A549 (cell line): Measurements from ENCODE around the gene GPR15. TPM values are rescaled to one million over a fixed set of nuclear protein-coding genes. Genes with fewer than 3 reads are reported as not detected.
A peak's percentile ranks its signal among the peaks of the same experiment; 100 is the strongest.

Experiments used
- ATAC-seq, 2 experiments: fragments of 200-7000 bp in 1 of 2; fragments of >200 bp in 1 of 2; cut with Nextera tagmentation in 1 of 2; cut with Tn5 transposase in 1 of 2; 3 replicates each; pipeline versions ENCODE4 v1.8.0 to v1.9.1; 2018 to 2020; ENCODE audit warnings: mild to moderate bottlenecking in 1 of 2, moderate library complexity in 1 of 2
- CTCF ChIA-PET: fragments of 300-600 bp; sonication (Branson Sonifier 250); formaldehyde crosslinking; extraction: SDS; loops from one replicate; lab custom pipeline; 2021; ENCODE audit warnings: antibody characterized with exemption, inconsistent platforms; lab: Yijun Ruan, JAX
- POLR2A ChIA-PET: fragments of 350-600 bp; formaldehyde crosslinking; extraction: SDS; loops from one replicate; lab custom pipeline; 2021; ENCODE audit warnings: antibody characterized with exemption, inconsistent platforms; lab: Yijun Ruan, JAX
- DNase-seq, 2 experiments: peaks; one replicate each; pipeline versions ENCODE4 v3.0.0 to v3.0.0-alpha.2; 2011 to 2016; ENCODE audit warnings: low read depth in 1 of 2, low spot score in 1 of 2
- FAIRE-seq: peaks from 2 replicates; lab custom pipeline; 2011; peaks lifted over from hg19 to GRCh38; lab: Jason Lieb, UNC
- H3K27ac ChIP-seq, 2 experiments: fragments of >200 bp; sonication (Bioruptor Twin); formaldehyde crosslinking; 3 replicates each; pipeline ENCODE4 v1.5.1; 2016 to 2017
- H3K4me1 ChIP-seq: fragments of >200 bp; sonication (Bioruptor Twin); formaldehyde crosslinking; 3 replicates; pipeline ENCODE4 v1.6.1; 2016
- H3K4me2 ChIP-seq: fragments of >200 bp; sonication (Bioruptor Twin); formaldehyde crosslinking; 3 replicates; pipeline ENCODE4 v1.6.1; 2016
- H3K4me3 ChIP-seq: fragments of >200 bp; sonication (Bioruptor Twin); formaldehyde crosslinking; 3 replicates; pipeline ENCODE4 v1.5.1; 2016
- H3K9me3 ChIP-seq: fragments of >200 bp; sonication (Bioruptor Twin); formaldehyde crosslinking; 3 replicates; pipeline ENCODE4 v1.6.1; 2016
- CHD2 ChIP-seq: fragments of 150-350 bp; IDR thresholded peaks from 2 replicates; pipeline ENCODE4 v1.6.1; 2014; ENCODE audit warnings: low read length; ENCODE audit not compliant: partially characterized antibody
- ESRRA ChIP-seq: fragments of 150-350 bp; IDR thresholded peaks from 2 replicates; pipeline ENCODE4 v1.6.1; 2014; ENCODE audit warnings: mild to moderate bottlenecking, low read length, borderline replicate concordance
- FOSB ChIP-seq: fragments of 250-450 bp; sonication (Bioruptor Pico); IDR thresholded peaks from 2 replicates; pipeline ENCODE4 v1.5.0; 2020; ENCODE audit warnings: mild to moderate bottlenecking, moderate library complexity
- HDAC2 ChIP-seq: fragments of 200-600 bp; sonication (generic); IDR thresholded peaks from 2 replicates; pipeline ENCODE4 v1.6.1; 2016
- HOXA7 ChIP-seq: fragments of 250-450 bp; sonication (Bioruptor Pico); IDR thresholded peaks from 2 replicates; pipeline ENCODE4 v1.5.0; 2020; ENCODE audit warnings: mild to moderate bottlenecking, moderate library complexity
- HOXB5 ChIP-seq: fragments of 250-450 bp; sonication (Bioruptor Pico); IDR thresholded peaks from 2 replicates; pipeline ENCODE4 v1.5.0; 2020; ENCODE audit warnings: mild to moderate bottlenecking, moderate library complexity
- JUNB ChIP-seq: fragments of >200 bp; sonication (Bioruptor Twin); formaldehyde crosslinking; IDR thresholded peaks from 2 replicates; pipeline ENCODE4 v1.6.1; 2016
- KDM1A ChIP-seq: fragments of 200-600 bp; sonication (generic); IDR thresholded peaks from 2 replicates; pipeline ENCODE4 v1.6.1; 2016; ENCODE audit warnings: low read depth, mild to moderate bottlenecking
- MAFK ChIP-seq: fragments of 450-650 bp; IDR thresholded peaks from 2 replicates; pipeline ENCODE4 v1.6.1; 2014; ENCODE audit not compliant: partially characterized antibody
- MAZ ChIP-seq: fragments of 150-350 bp; IDR thresholded peaks from 2 replicates; pipeline ENCODE4 v1.6.1; 2014; ENCODE audit warnings: antibody characterized with exemption, low read depth, low read length, borderline replicate concordance
- MYC ChIP-seq: IDR thresholded peaks from 2 replicates; pipeline ENCODE4 v1.6.1; 2012; ENCODE audit warnings: mild to moderate bottlenecking, inconsistent platforms, low read length, improper control_type of control experiment, borderline replicate concordance
- NPAS2 ChIP-seq: fragments of 250-450 bp; sonication (Bioruptor Pico); IDR thresholded peaks from 2 replicates; pipeline ENCODE4 v1.8.0; 2022; ENCODE audit warnings: mild to moderate bottlenecking, moderate library complexity, borderline replicate concordance
- NR3C1 ChIP-seq: fragments of >200 bp; sonication (Bioruptor Twin); formaldehyde crosslinking; IDR thresholded peaks from 3 replicates; pipeline ENCODE4 v1.6.1; 2017
- POLR2AphosphoS2 ChIP-seq: conservative IDR thresholded peaks from 2 replicates; pipeline ENCODE4 v1.6.1; 2012; ENCODE audit warnings: low read length, improper control_type of control experiment, inconsistent platforms
- RAD21 ChIP-seq, 2 experiments: fragments of >200 bp in 1 of 2; sonication (Bioruptor Twin) in 1 of 2; formaldehyde crosslinking in 1 of 2; IDR thresholded peaks in 1 of 2; conservative IDR thresholded peaks in 1 of 2; 2 replicates in 1 of 2; 3 replicates in 1 of 2; pipeline ENCODE4 v1.6.1; 2012 to 2018; ENCODE audit warnings: inconsistent platforms in 1 of 2
- RNF2 ChIP-seq: fragments of 200-600 bp; sonication (generic); IDR thresholded peaks from 2 replicates; pipeline ENCODE4 v1.6.1; 2016; ENCODE audit warnings: low read depth, mild to moderate bottlenecking, antibody characterized with exemption, moderate library complexity, borderline replicate concordance
- SMC3 ChIP-seq: fragments of >200 bp; sonication (Bioruptor Twin); formaldehyde crosslinking; IDR thresholded peaks from 3 replicates; pipeline ENCODE4 v1.6.1; 2018; ENCODE audit warnings: inconsistent platforms
- ZFP36 ChIP-seq: fragments of 450-650 bp; IDR thresholded peaks from 2 replicates; pipeline ENCODE4 v1.6.1; 2014; ENCODE audit warnings: borderline replicate concordance; ENCODE audit not compliant: partially characterized antibody
- ZSCAN20 ChIP-seq: fragments of 250-450 bp; sonication (Bioruptor Pico); IDR thresholded peaks from 2 replicates; pipeline ENCODE4 v1.8.0; 2022; ENCODE audit warnings: mild to moderate bottlenecking, moderate library complexity
- WGBS: methylation state at CpG from one replicate; pipeline ENCODE4 v1.1.6; 2017; ENCODE audit errors: missing lambda C conversion rate; 5-methylcytosine and 5-hydroxymethylcytosine counted together
- polyA plus RNA-seq, 4 experiments: library from polyadenylated mRNA; depleted of rRNA in 3 of 4; stranded (reverse); fragments of >200 nt; fragmentation: RNase III in 1 of 4; extraction: RNeasy Plus Mini Kit Qiagen cat#74134 plus additional on column Dnase treatment in 1 of 4; gene quantifications; 2 replicates in 3 of 4; 3 replicates in 1 of 4; pipeline ENCODE4 v1.2.3, GENCODE V29; 2011 to 2017
- TF ChIP-seq, protein P1 (sequence below): fragments of 450-650 bp; IDR thresholded peaks from 2 replicates; pipeline ENCODE4 v1.6.1; 2014; ENCODE audit warnings: antibody characterized with exemption
- TF ChIP-seq, protein P2 (sequence below): fragments of 250-450 bp; sonication (Bioruptor Pico); IDR thresholded peaks from 2 replicates; pipeline ENCODE4 v1.5.0; 2021; ENCODE audit warnings: mild to moderate bottlenecking, moderate library complexity, borderline replicate concordance

The GPR15 gene
- polyA plus RNA-seq, 2 of the 4 experiments (the other 2 are of a cell fraction) = not detected

DNA sequence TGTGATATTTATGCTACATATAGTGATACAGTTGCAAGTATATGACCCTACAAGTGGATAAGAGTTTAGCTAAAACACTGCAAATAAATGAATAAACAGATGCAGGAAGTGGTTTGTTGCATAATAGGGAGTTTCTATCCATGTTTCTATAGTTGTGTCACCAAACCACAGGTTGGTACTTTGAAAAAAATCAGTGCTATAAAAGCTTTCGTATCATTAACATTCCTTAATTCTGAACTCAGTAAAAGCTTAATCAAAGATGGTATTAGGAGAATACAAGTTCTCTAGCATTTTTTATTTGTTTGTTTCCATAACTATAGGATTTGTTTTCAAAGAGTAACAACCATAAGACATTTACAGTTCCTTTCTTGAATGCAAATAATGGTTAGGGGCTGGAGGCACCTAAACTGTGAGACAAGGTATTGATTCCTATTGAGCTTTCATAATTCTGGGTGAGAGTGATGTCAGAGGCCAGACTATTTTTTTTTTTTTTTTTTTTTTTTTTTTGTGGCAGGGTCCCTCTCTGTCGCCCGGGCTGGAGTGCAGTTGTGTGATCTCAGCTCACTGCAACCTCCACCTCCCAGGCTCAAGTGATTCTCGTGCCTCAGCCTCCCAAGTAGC is 32.0 kb downstream of the GPR15 start:
- no peak overlapping the region for H3K4me2 ChIP-seq
- H3K9me3 ChIP-seq = no peaks in the 10 kb centered on the region
- CTCF ChIA-PET = interaction anchor here (1.5 to 2.2 kb wide), 2 partner anchors 33 to 525 kb away, joined by 4 to 6 read pairs; no protein-coding TSS in a partner anchor
- WGBS = 37% methylated on average over 3 of the region's 4 CpGs
- no peak for TF ChIP-seq MAFK
- no peak for TF ChIP-seq NR3C1
- ATAC-seq (no peak), DNase-seq (no peak), FAIRE-seq (peak; percentile 72)
- no peaks in the 10 kb centered on the region for H3K4me1 ChIP-seq
- H3K4me3 ChIP-seq = no peak overlapping the region
- no peak overlapping the region for H3K27ac ChIP-seq
- POLR2A ChIA-PET = interaction anchor here (0.6 kb wide), 1 partner anchor 245 kb away, joined by 6 read pairs; no protein-coding TSS in a partner anchor

DNA sequence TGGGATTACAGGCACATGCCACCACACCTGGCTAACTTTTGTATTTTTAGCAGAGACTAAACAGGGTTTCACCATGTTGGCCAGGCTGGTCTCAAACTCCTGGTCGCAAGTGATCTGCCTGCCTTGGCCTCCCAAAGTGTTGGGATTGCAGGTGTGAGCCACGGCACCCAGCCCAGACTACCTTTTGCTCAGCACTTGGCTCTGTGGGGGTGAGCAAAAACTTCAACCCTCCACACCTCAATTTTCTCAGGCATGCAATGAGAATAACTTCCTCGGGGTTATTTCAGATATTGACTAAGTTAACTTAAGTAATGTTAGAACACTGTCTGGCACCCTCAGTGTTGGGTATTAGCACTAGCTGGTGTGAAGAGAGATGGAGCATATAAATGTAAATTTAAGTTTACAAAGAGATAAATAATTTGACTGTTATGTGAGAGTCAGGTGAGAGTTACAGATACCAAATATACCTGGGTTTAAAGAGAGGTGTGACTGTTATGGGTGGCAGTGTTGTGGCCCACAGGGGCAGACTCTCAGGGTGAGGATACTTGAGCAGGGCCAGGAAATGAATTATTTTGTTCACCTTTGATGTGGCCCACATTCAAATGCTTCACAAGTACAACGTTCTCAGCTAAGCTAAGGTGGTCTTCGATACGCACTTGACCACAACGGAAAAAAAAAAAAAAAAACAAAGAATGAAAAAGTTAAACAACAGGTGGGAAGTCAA is 32.7 kb downstream of the GPR15 start:
- POLR2A ChIA-PET = interaction anchor here (0.6 kb wide), 1 partner anchor 246 kb away, joined by 6 read pairs; no protein-coding TSS in a partner anchor
- H3K27ac ChIP-seq = no peak overlapping the region
- CTCF ChIA-PET = interaction anchor here (1.5 to 2.2 kb wide), 3 partner anchors 33 to 526 kb away, joined by 4 to 6 read pairs (median 4); no protein-coding TSS in a partner anchor

DNA sequence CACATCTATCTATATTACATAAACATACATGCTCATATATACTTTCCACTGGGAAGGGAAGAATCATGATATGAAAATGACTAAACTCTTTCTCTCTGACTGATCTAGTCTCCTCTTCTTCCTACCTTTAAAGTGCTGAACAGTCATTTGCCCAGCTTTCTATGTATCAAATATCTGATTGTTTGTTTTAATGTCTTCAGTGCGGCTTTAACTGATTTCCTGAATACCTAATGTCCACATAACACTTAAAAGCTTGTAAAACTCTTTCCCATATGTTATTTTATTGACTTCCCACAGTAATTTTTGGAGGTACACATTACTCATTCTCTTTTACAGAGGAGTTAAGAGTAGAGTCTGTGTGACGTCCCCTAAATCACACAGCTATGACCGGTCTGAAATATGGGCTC is 33.5 kb downstream of the GPR15 start:
- no peak for TF ChIP-seq MYC
- DNase-seq (no peak), FAIRE-seq (no peak), ATAC-seq (no peak)
- CTCF ChIA-PET = interaction anchor here (1.6 to 2.2 kb wide), 2 partner anchors 32 to 429 kb away, joined by 4 to 6 read pairs; no protein-coding TSS in a partner anchor
- WGBS = 58% methylated on average over 3 of the region's 3 CpGs
- Histone ChIP-seq H3K9me3 (no peaks in the 10 kb centered on the region), H3K4me2 (no peak overlapping the region), H3K4me1 (no peaks in the 10 kb centered on the region), H3K27ac (no peak overlapping the region), H3K4me3 (no peak overlapping the region)
- POLR2A ChIA-PET = no interaction called here

More for the DNA sequence above, 32.7 kb downstream of the GPR15 start:
- Histone ChIP-seq H3K4me2 (no peak overlapping the region), H3K9me3 (no peaks in the 10 kb centered on the region), H3K4me3 (no peak overlapping the region), H3K4me1 (no peaks in the 10 kb centered on the region)
- no peak for FAIRE-seq
- DNase-seq = no peak
- TF ChIP-seq SMC3 (no peak), NPAS2 (no peak), MAZ (no peak), CHD2 (no peak), RNF2 (no peak), HDAC2 (no peak), MAFK (no peak), ZFP36 (no peak), HOXA7 (CRISPR knock-in tag) (no peak), POLR2AphosphoS2 (no peak), KDM1A (no peak), HOXB5 (CRISPR knock-in tag) (no peak), FOSB (CRISPR knock-in tag) (no peak), JUNB (no peak), ZSCAN20 (CRISPR knock-in tag) (no peak), RAD21 (conservative IDR thresholded peaks at IDR 0.05 in 1 of 2, IDR thresholded peaks at IDR 0.05 in 1 of 2) (no peak), ESRRA (no peak)
- TF ChIP-seq, protein P1, sequence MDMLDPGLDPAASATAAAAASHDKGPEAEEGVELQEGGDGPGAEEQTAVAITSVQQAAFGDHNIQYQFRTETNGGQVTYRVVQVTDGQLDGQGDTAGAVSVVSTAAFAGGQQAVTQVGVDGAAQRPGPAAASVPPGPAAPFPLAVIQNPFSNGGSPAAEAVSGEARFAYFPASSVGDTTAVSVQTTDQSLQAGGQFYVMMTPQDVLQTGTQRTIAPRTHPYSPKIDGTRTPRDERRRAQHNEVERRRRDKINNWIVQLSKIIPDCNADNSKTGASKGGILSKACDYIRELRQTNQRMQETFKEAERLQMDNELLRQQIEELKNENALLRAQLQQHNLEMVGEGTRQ = no peak
- TF ChIP-seq, protein P2, sequence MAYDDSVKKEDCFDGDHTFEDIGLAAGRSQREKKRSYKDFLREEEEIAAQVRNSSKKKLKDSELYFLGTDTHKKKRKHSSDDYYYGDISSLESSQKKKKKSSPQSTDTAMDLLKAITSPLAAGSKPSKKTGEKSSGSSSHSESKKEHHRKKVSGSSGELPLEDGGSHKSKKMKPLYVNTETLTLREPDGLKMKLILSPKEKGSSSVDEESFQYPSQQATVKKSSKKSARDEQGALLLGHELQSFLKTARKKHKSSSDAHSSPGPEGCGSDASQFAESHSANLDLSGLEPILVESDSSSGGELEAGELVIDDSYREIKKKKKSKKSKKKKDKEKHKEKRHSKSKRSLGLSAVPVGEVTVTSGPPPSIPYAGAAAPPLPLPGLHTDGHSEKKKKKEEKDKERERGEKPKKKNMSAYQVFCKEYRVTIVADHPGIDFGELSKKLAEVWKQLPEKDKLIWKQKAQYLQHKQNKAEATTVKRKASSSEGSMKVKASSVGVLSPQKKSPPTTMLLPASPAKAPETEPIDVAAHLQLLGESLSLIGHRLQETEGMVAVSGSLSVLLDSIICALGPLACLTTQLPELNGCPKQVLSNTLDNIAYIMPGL (CRISPR knock-in tag) = no peak
- TF ChIP-seq, all 56 proteins: peak for 0
- 61% methylated on average over 7 of the region's 7 CpGs for WGBS
- ATAC-seq = no peak
